CD4-positive, alpha-beta T cell treated with Interleukin-4 for 1 hour (primary cell): ENCODE data around the gene NLRP6.

ENCODE experiments used
- DNase-seq, 2 donors: peaks; one replicate each; pipeline ENCODE4 v3.0.0-alpha.2; 2020 to 2022

NLRP6 gene

GRCh38 chr11:293852-294661 lies 15.8 kb downstream of the NLRP6 start:
- DNase-seq: no peak

- no peak for DNase-seq
These were observed 16.6 kb downstream of the NLRP6 start for GRCh38 chr11:294780-295179.

GRCh38 chr11:295351-296170 lies 17.4 kb downstream of the NLRP6 start:
- DNase-seq: no peak

GRCh38 chr11:296171-297050 lies 18.2 kb downstream of the NLRP6 start:
- no peak for DNase-seq

GRCh38 chr11:297051-297585 lies 18.9 kb downstream of the NLRP6 start:
- DNase-seq: no peak

- peak; percentile 67 to 68 for DNase-seq
These were observed 19.6 kb downstream of the NLRP6 start for GRCh38 chr11:297586-298405.

GRCh38 chr11:298406-299065 lies 20.3 kb downstream of the NLRP6 start:
- no peak for DNase-seq

- DNase-seq: no peak
These were observed 21.1 kb downstream of the NLRP6 start, which contains the start of gene IFITM5 for GRCh38 chr11:299081-299891. IFITM5 (minus strand) TSS chr11:299526; CDS start chr11:299490, 36 bp downstream.

- no peak for DNase-seq
These were observed 21.9 kb downstream of the NLRP6 start for GRCh38 chr11:299951-300735.

- peak in 1 of 2 donors; percentile 45 for DNase-seq
These were observed 25.2 kb downstream of the NLRP6 start for GRCh38 chr11:303363-303762.

- no peak for DNase-seq
These were observed 25.9 kb downstream of the NLRP6 start for GRCh38 chr11:304061-304506.

GRCh38 chr11:304915-305843 lies 27.0 kb downstream of the NLRP6 start:
- DNase-seq: peak; percentile 75 to 80

- DNase-seq: no peak
These were observed 27.6 kb downstream of the NLRP6 start for GRCh38 chr11:305844-306211.

- DNase-seq: no peak
These were observed 28.6 kb downstream of the NLRP6 start for GRCh38 chr11:306645-307371.

GRCh38 chr11:307766-308708 lies 29.8 kb downstream of the NLRP6 start, which contains the start of gene IFITM2:
IFITM2 (plus strand) TSS chr11:307816; CDS start chr11:308193, 377 bp downstream.
- peak; percentile 63 to 68 for DNase-seq
